Measurements from ENCODE around the gene CFAP70. TPM values are rescaled to one million over a fixed set of nuclear protein-coding genes. Genes with fewer than 3 reads are reported as not detected.

CFAP70 gene
- total RNA-seq, 1 experiment from 2014 or later: 2.9 TPM

DNA sequence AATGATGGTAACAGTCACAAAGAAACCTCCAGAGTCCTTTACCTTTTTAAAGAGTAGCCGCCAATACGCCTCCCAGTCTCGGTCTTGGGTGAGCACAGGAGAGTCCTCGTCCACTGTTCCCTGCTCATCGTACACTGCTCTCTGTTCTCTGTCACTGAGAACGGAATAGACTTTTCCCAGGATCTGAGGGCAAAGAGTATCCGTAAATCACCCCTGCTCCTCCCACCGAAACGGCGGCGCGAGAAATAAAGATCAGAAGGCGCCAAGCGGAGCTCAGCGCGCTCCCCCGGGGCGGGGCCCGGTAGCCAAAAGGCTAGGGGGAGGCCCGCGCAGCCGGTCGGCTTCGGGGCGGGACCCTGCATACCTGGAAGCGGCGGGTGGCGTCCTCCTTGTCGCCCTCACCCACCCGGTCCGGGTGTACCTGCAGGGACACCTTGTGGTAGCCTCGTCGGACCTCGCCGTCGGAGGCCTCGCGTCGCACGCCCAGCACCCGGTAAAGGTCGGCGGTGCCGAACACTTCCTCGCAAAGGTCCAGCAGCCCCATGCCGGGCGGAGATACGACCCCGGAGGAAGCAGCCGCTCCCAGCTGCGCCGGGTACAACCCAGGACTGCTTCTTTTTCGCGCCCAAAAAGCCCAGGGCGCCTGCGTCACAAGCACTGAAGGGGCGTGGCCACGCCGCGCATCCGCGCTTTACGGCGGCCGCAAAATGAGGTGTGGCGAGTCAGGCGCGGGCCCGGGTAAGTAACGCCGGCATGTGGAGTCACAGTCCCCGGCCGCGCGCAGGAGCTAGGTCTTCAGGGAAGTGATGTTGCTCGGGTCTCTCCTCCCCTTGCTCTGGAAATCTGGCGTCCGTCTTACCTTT lies 111.8 kb downstream of the CFAP70 start, which contains the start of gene DNAJC9 (continued):
- TF ChIP-seq, protein P1, sequence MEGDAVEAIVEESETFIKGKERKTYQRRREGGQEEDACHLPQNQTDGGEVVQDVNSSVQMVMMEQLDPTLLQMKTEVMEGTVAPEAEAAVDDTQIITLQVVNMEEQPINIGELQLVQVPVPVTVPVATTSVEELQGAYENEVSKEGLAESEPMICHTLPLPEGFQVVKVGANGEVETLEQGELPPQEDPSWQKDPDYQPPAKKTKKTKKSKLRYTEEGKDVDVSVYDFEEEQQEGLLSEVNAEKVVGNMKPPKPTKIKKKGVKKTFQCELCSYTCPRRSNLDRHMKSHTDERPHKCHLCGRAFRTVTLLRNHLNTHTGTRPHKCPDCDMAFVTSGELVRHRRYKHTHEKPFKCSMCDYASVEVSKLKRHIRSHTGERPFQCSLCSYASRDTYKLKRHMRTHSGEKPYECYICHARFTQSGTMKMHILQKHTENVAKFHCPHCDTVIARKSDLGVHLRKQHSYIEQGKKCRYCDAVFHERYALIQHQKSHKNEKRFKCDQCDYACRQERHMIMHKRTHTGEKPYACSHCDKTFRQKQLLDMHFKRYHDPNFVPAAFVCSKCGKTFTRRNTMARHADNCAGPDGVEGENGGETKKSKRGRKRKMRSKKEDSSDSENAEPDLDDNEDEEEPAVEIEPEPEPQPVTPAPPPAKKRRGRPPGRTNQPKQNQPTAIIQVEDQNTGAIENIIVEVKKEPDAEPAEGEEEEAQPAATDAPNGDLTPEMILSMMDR (IDR thresholded peaks at IDR 0.05 in 2 of 3, conservative IDR thresholded peaks at IDR 0.05 in 1 of 3; ENCODE audit: borderline replicate concordance in 1 of 3, insufficient read depth in 1 of 3, low read depth in 2 of 3, low read length in 2 of 3): 0 out of 6 replicates have a peak, but pooled peaks of 1 of the 3 experiments have one; percentile 8

DNA sequence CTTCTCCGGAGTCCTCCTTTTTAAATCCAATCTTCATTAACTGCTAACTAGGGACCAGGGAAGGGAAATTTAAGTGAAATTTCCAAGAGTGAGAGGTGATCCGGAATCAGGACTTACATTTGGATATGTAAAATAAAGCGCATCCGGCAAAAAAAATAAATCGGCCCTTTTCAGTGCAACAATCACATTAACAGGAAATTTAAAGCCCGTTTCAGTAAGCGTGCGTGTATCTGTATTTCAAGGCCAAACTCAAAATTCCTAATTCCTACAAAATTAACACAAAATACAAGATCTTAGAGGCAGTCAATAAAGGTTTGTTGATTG lies 112.4 kb downstream of the CFAP70 start:
- H3K9me3 ChIP-seq (ENCODE audit: control insufficient read depth in 1 of 2, insufficient read depth in 1 of 2, low read depth in 1 of 2, low read length in 2 of 2): no peaks in the 10 kb centered on the region
- peaks cover 7% of the 10 kb centered on the region; the same call in 1 of the 2 replicates for H4K20me1 ChIP-seq (ENCODE audit: insufficient read depth)
- H3K27me3 ChIP-seq (ENCODE audit: insufficient read depth, low read length): no peaks in the 10 kb centered on the region
- H3K27ac ChIP-seq (ENCODE audit: low read depth, low read length): peak overlapping the region; percentile 92
- ATAC-seq: no peak
- RAD21 ChIA-PET (ENCODE audit: low non-redundant PET in 1 of 2, low total read pairs in 2 of 2, uncharacterized antibody in 2 of 2, unreplicated experiment in 2 of 2): no interaction called here
- H3K79me2 ChIP-seq (ENCODE audit: insufficient read depth, low read length): peaks cover 89% of the 10 kb centered on the region
- H3K4me2 ChIP-seq (ENCODE audit: low read length): peak overlapping the region; percentile 84
- no peak for DNase-seq (ENCODE audit: low read depth, low spot score)
- no peaks in the 10 kb centered on the region for H3K9me2 ChIP-seq (ENCODE audit: insufficient read depth)
- H3K36me3 ChIP-seq (ENCODE audit: control insufficient read depth in 1 of 2, insufficient read depth in 2 of 2, low read length in 2 of 2): peaks cover 35 to 57% of the 10 kb centered on the region in 2 experiments
- TF ChIP-seq ZFX (IDR thresholded peaks at IDR 0.05) (no peak), SRF (IDR thresholded peaks at IDR 0.05; ENCODE audit: low read depth) (no peak), YY1 (IDR thresholded peaks at IDR 0.05; ENCODE audit: extremely low read depth, insufficient replicate concordance, low read depth, low read length) (no peak)
- TF ChIP-seq, protein P2, sequence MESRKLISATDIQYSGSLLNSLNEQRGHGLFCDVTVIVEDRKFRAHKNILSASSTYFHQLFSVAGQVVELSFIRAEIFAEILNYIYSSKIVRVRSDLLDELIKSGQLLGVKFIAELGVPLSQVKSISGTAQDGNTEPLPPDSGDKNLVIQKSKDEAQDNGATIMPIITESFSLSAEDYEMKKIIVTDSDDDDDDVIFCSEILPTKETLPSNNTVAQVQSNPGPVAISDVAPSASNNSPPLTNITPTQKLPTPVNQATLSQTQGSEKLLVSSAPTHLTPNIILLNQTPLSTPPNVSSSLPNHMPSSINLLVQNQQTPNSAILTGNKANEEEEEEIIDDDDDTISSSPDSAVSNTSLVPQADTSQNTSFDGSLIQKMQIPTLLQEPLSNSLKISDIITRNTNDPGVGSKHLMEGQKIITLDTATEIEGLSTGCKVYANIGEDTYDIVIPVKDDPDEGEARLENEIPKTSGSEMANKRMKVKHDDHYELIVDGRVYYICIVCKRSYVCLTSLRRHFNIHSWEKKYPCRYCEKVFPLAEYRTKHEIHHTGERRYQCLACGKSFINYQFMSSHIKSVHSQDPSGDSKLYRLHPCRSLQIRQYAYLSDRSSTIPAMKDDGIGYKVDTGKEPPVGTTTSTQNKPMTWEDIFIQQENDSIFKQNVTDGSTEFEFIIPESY (IDR thresholded peaks at IDR 0.05; ENCODE audit: extremely low read depth, insufficient replicate concordance, low read length): no peak
- intact Hi-C loops (cut with micrococcal nuclease): loop anchor here (2.0 to 5.0 kb wide), 3 partner anchors 167 to 396 kb away; partner anchors contain the start of gene MYOZ1
- BruUV-seq (replicated peaks): TSS peak; percentile 48
- POLR2A ChIA-PET: interaction anchor here (0.8 to 2.6 kb wide), 7 partner anchors 8 to 971 kb away, joined by 3 to 14 read pairs (median 7); partner anchors contain the start of gene PPP3CB
- peak overlapping the region; percentile 85 for H3K9ac ChIP-seq (ENCODE audit: low read length)
- peak overlapping the region; percentile 67 to 86 for H3K4me3 ChIP-seq (replicated peaks in 1 of 2; ENCODE audit: low read depth in 1 of 2, low read length in 2 of 2)
- H3K4me1 ChIP-seq (ENCODE audit: control insufficient read depth in 1 of 2, insufficient read depth in 2 of 2, low read length in 2 of 2): peaks cover 18 to 32% of the 10 kb centered on the region in 2 experiments
- H2AFZ ChIP-seq (ENCODE audit: low read depth, low read length, poor library complexity, severe bottlenecking): no peak overlapping the region
- CTCF ChIA-PET: interaction anchor here (1.0 to 1.4 kb wide), 3 partner anchors 12 to 152 kb away, joined by 3 to 5 read pairs (median 3); no protein-coding TSS in a partner anchor
